Retina (tissue), 1 donor: ENCODE measurements around the gene MZT2B.
"Not testable (repeated sequence)": the region's sequence is repeated elsewhere in the genome, so short reads cannot be mapped to it uniquely, and the experiment has no call there.

Experiments used
- DNase-seq: peaks from one replicate; pipeline ENCODE4 v3.0.0-alpha.2; 2016

MZT2B gene

GRCh38 chr2:130181880-130182682 is at the start of gene MZT2B:
TSS of gene MZT2B (plus strand) at chr2:130182262. CDS start at chr2:130182283, 21 bp downstream.
- DNase-seq, result peak; percentile 94

GRCh38 chr2:130135692-130136541 is 46.1 kb upstream of the MZT2B start:
- no peak for DNase-seq

- not testable (repeated sequence) for DNase-seq
These were observed 45.5 kb upstream of the MZT2B start for GRCh38 chr2:130136546-130136945.

- not testable (repeated sequence) for DNase-seq
These were observed 44.9 kb upstream of the MZT2B start for GRCh38 chr2:130137118-130137517.

- DNase-seq, result not testable (repeated sequence)
These were observed 43.7 kb upstream of the MZT2B start for GRCh38 chr2:130138326-130138725.

- DNase-seq, result not testable (repeated sequence)
These were observed 43.2 kb upstream of the MZT2B start for GRCh38 chr2:130138841-130139251.

GRCh38 chr2:130139331-130140280 is 42.5 kb upstream of the MZT2B start:
- not testable (repeated sequence) for DNase-seq

- DNase-seq, result not testable (repeated sequence)
These were observed 41.5 kb upstream of the MZT2B start for GRCh38 chr2:130140516-130140915.

GRCh38 chr2:130141002-130141401 is 41.1 kb upstream of the MZT2B start:
- not testable (repeated sequence) for DNase-seq

GRCh38 chr2:130141645-130142370 is 40.3 kb upstream of the MZT2B start:
- not testable (repeated sequence) for DNase-seq

- DNase-seq, result not testable (repeated sequence)
These were observed 39.4 kb upstream of the MZT2B start for GRCh38 chr2:130142396-130143265.

- peak; percentile 13 for DNase-seq
These were observed 38.6 kb upstream of the MZT2B start for GRCh38 chr2:130143266-130144039.

GRCh38 chr2:130145006-130145414 is 37.1 kb upstream of the MZT2B start, which contains the start of gene CCDC74B:
TSS of gene CCDC74B (minus strand) at chr2:130145112. CDS start at chr2:130144996, 116 bp downstream.
- DNase-seq, result peak; percentile 75

GRCh38 chr2:130148515-130148914 is 33.5 kb upstream of the MZT2B start:
- DNase-seq, result not testable (repeated sequence)

- no peak for DNase-seq
These were observed 31.6 kb upstream of the MZT2B start for GRCh38 chr2:130150181-130151144.

GRCh38 chr2:130151145-130151512 is 30.9 kb upstream of the MZT2B start:
- not testable (repeated sequence) for DNase-seq

- not testable (repeated sequence) for DNase-seq
These were observed 29.8 kb upstream of the MZT2B start for GRCh38 chr2:130152136-130152815.
